COLO668 (cell line): ENCODE measurements around the gene DHTKD1.
"Not testable (repeated sequence)": the region's sequence is repeated elsewhere in the genome, so short reads cannot be mapped to it uniquely, and the experiment has no call there.

Experiments used
- DNase-seq: peaks from one replicate; lab custom pipeline; 2025; ENCODE audit not compliant: unreplicated experiment; lab: John Stamatoyannopoulos, UW

The DHTKD1 gene

DNA sequence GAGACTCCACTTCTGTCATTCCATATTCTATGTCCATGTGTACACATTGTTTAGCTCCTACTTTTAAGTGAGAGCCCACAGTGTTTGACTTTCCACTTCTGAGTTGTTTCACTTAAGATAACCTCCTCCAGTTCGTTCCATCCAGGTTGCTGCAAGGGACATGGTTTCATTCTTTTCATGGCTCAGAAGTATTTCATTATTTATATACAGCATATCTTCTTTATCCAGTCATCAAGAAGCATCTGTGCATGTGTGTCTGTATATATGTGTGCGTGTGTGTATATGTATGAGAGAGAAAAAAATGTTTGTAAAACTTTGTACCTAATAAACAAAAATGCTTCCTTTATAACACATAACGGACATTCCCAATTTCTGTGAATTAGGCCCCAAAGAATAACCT is 66.9 kb downstream of the DHTKD1 start:
- no peak for DNase-seq

GRCh38 chr10:12140038-12140437 is 71.3 kb downstream of the DHTKD1 start:
- no peak for DNase-seq

DNA sequence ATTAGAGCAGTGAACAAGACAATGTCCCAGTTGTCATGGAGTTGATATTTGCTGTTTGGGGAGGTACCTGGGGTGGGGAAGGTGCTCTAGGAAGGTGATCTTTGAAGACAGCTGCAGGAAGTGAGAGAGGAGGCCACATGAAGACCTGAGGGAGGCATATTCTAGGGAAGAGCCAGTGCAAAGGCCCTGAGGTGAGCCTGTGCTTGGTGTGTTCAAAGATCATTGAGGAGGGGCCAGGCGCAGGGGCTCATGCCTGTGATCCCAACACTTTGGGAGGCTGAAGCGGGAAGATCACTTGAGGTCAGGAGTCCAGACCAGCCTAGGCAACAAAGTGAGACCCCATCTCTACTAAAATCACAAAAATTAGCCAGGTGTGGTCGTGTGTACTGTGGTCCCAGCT is 75.8 kb downstream of the DHTKD1 start:
- DNase-seq = no peak

GRCh38 chr10:12150163-12150562 is 81.4 kb downstream of the DHTKD1 start:
- no peak for DNase-seq

DNA sequence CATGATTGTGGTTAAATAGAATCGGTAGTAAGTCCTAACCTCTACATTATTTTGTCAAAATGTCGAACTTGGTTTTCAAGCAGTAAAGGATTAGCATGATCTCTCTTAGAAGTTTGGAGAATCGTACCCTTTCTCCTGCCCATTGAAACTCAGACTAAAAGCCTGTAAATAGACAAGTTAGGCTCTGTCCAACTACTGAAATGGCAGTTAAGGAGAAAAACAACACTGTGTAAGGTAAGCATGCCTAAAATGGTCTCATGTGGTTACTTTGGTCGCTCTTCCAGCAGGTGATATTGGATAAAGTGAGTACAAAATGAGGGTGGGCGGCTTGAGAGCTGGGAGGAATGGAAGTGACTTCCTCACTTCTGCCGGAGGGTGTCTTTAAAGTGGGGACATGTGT is 85.8 kb downstream of the DHTKD1 start:
- DNase-seq = no peak

GRCh38 chr10:12156367-12157123 is 87.8 kb downstream of the DHTKD1 start:
- no peak for DNase-seq

- no peak for DNase-seq
Measured at GRCh38 chr10:12158111-12158510, 89.4 kb downstream of the DHTKD1 start.

- DNase-seq = no peak
Measured at GRCh38 chr10:12160664-12161063, 91.9 kb downstream of the DHTKD1 start.

GRCh38 chr10:12162927-12163326 is 94.2 kb downstream of the DHTKD1 start:
- DNase-seq = no peak

GRCh38 chr10:12164085-12164484 is 95.3 kb downstream of the DHTKD1 start:
- no peak for DNase-seq

GRCh38 chr10:12165036-12165435 is 96.3 kb downstream of the DHTKD1 start:
- DNase-seq = no peak

DNA sequence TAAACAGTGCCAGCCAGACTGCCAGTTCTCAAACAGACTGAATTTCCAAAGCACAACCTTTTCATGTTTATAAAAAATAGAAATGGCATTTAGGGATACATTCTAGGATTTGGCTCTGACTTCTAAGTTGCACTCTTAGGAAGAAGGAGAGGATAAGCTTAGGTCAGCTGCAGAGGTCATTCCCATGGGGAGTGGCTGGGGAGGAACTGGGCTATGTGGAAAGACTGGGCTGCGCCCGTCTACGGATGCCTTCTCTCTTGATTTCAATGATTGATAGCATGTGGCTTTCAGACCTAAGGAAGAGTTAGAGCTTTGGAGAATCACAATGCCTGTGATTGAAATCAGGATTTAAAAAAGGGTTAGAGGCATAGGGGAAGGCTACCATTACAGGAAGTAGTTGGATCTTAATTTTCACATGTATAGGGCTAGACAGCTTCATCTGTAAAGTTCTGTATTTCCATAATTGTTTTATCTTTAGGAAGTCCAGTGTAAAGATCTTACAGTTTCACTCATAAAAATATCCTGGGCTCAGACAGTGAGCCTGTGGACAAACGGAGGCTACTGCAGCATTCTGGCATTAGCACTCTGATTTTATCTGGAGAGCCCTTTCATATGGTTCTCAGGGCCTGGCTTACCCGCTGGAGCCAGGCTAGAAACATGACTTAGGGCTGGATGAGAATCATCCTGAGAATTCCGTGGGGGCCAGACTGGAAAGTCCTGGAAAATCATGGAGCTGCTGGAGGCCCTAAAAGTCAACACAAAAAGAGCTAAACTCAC is 97.4 kb downstream of the DHTKD1 start:
- DNase-seq = no peak

DNA sequence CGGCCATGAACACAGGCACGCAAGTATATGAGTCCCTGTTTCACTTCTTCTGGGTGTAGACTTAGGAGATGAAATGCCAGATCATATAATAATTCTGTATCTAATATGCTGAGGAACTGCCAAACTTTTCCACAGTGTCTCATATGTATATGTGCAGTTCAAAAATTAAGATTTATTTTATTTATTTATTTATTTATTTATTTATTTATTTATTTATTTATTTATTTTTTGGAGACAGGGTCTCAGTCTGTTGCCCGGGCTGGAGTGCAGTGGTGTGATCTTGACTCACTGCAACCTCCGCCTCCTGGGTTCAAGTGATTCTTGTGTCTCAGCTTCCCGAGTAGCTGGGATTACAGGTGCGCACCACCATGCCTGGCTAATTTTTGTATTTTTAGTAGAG is 102.8 kb downstream of the DHTKD1 start:
- DNase-seq = not testable (repeated sequence)
